ENCODE data around the gene PPP3CA. TPM values are rescaled to one million over a fixed set of nuclear protein-coding genes. Genes with fewer than 3 reads are reported as not detected.

PPP3CA gene
- total RNA-seq, 1 donor from 2014 or later = 38.4 TPM

DNA sequence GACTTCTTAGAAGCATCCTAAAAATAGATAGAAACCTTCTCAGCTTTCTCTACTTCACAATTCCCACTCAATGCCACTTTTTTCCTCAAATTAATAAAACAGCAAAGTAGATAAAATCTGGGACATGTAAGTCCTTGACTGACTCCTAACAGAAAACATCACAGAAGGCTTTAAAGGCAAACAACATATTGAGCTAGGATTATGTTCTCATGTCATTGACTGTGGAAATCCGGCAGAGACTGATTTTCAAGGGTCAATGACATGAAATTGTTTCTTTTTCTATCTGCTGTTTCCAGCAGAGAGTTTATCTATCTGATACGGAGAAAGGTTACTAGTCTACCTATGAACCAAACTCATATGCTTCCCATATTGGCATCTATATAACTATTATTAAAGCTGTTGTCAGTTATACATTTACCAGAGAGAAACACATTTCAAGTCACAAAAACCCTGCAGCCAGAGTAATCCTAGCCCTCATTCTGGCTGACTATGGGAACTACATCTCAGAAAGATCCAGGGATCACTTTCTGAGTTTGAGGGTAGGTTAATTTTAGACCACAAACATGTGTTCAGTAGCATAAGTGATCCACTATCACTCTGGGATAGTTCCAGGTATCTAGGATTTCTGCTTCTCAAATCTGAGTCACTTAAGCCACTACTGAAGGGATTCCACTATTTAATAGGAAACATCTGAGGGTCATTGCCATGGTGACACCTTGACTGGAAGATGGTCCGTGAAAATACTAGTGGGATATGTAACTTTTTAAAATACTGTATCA is 147.6 kb downstream of the PPP3CA start:
- Histone ChIP-seq H3K4me2 (no peak overlapping the region), H3K36me3 (no peaks in the 10 kb centered on the region), H3K27ac (no peak overlapping the region)

DNA sequence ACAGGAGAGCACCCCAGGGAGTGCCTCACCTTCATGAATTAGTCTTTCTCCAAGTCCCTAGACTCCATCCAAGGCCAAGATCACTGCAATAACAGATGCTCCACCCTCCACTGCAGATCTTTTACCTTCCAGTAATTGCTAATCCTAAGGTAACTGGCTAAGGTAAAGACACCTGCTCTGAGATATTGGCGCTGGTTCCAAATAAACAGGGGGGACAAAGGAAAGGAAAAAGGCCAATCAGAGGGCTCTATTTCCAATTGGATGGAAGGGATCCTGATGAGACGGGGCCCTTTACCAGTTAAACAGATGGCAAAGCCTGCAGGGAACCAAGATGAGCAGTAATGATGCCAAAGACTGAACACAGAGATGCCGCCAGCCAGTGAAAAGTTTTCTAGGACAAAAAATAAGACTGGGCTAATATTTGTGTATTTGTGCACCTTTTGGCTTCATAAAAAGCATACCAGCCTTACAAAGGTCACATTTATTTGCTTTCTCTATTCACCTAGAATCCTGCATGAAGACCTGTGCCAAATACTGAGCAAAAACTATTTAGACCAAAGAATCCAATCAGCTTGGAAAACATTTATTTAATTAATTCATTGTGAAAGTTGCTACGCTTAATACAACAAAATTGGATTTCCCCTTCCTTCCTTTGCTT is 148.5 kb downstream of the PPP3CA start:
- Mint-ChIP-seq H3K4me3 (no peak overlapping the region), H3K27me3 (ENCODE audit: insufficient read depth, low read depth) (no peaks in the 10 kb centered on the region), H3K36me3 (peaks cover 4% of the 10 kb centered on the region), H3K4me1 (peaks cover 14% of the 10 kb centered on the region), H3K9me3 (no peaks in the 10 kb centered on the region), H3K27ac (no peak overlapping the region)
- H3K27ac ChIP-seq = no peak overlapping the region
- H3K27me3 ChIP-seq = no peaks in the 10 kb centered on the region
- H3K4me3 ChIP-seq = no peak overlapping the region
- no peak overlapping the region for H3K4me2 ChIP-seq
- TF ChIP-seq EZH2phosphoT487 (IDR thresholded peaks at IDR 0.05) = no peak
- TF ChIP-seq EZH2 (IDR thresholded peaks at IDR 0.05) = no peak
- TF ChIP-seq, protein P1, sequence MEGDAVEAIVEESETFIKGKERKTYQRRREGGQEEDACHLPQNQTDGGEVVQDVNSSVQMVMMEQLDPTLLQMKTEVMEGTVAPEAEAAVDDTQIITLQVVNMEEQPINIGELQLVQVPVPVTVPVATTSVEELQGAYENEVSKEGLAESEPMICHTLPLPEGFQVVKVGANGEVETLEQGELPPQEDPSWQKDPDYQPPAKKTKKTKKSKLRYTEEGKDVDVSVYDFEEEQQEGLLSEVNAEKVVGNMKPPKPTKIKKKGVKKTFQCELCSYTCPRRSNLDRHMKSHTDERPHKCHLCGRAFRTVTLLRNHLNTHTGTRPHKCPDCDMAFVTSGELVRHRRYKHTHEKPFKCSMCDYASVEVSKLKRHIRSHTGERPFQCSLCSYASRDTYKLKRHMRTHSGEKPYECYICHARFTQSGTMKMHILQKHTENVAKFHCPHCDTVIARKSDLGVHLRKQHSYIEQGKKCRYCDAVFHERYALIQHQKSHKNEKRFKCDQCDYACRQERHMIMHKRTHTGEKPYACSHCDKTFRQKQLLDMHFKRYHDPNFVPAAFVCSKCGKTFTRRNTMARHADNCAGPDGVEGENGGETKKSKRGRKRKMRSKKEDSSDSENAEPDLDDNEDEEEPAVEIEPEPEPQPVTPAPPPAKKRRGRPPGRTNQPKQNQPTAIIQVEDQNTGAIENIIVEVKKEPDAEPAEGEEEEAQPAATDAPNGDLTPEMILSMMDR (IDR thresholded peaks at IDR 0.05) = no peak
- H3K4me1 ChIP-seq = no peaks in the 10 kb centered on the region
- no peaks in the 10 kb centered on the region for H3K36me3 ChIP-seq
- no peak overlapping the region for H3K9ac ChIP-seq
- DNase-seq (ENCODE audit: low spot score) = no peak
- H4K20me1 ChIP-seq (ENCODE audit: low read depth) = peaks cover 9% of the 10 kb centered on the region
- no peak overlapping the region for H2AFZ ChIP-seq (replicated peaks)
- peaks cover 3% of the 10 kb centered on the region for H3K79me2 ChIP-seq (ENCODE audit: low read depth)
- H3K9me3 ChIP-seq (ENCODE audit: low read depth) = no peaks in the 10 kb centered on the region
- H3F3A ChIP-seq (ENCODE audit: low read depth) = no peaks in the 10 kb centered on the region

More for the DNA sequence above, 147.6 kb downstream of the PPP3CA start:
- H4K20me1 ChIP-seq (ENCODE audit: low read depth) = peaks cover 9% of the 10 kb centered on the region
- no peak overlapping the region for H3K4me3 ChIP-seq
- H3K79me2 ChIP-seq (ENCODE audit: low read depth) = peaks cover 6% of the 10 kb centered on the region
- H3K36me3 Mint-ChIP-seq = peaks cover 4% of the 10 kb centered on the region
- TF ChIP-seq, protein P1 (IDR thresholded peaks at IDR 0.05) = no peak
- no peak for TF ChIP-seq EZH2 (IDR thresholded peaks at IDR 0.05)
- no peak for TF ChIP-seq EZH2phosphoT487 (IDR thresholded peaks at IDR 0.05)
- H3K4me1 ChIP-seq = no peaks in the 10 kb centered on the region
- H3K27me3 ChIP-seq = no peaks in the 10 kb centered on the region
- H3K9ac ChIP-seq = no peak overlapping the region
- H3K9me3 Mint-ChIP-seq = no peaks in the 10 kb centered on the region
- H3K27ac Mint-ChIP-seq = no peak overlapping the region
- no peaks in the 10 kb centered on the region for H3K27me3 Mint-ChIP-seq (ENCODE audit: insufficient read depth, low read depth)
- DNase-seq (ENCODE audit: low spot score) = no peak
- H3K4me1 Mint-ChIP-seq = peaks cover 14% of the 10 kb centered on the region
- no peaks in the 10 kb centered on the region for H3K9me3 ChIP-seq (ENCODE audit: low read depth)
- no peak overlapping the region for H2AFZ ChIP-seq (replicated peaks)
- H3F3A ChIP-seq (ENCODE audit: low read depth) = no peaks in the 10 kb centered on the region
- no peak overlapping the region for H3K4me3 Mint-ChIP-seq

DNA sequence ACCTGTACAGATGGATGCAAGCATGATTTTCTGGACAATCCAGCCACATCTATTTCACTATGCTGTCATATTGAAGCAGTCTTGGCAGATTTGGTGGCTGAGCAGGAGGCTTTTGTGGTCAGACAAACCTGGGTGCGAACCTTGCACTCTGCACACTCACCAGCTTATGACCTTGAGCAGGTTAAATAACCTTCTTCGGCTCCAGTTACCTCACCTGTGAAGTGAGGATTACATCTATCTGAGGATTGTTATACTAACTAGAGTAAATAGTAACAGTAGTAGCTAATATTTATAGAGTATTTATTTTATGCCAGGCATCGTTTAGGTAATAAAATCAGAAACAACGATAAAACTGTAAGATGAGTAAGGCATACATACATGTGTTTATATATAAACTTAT is 150.0 kb downstream of the PPP3CA start:
- Mint-ChIP-seq H3K27me3 (ENCODE audit: insufficient read depth, low read depth) (no peaks in the 10 kb centered on the region), H3K4me3 (no peak overlapping the region), H3K4me1 (peaks cover 18% of the 10 kb centered on the region), H3K9me3 (no peaks in the 10 kb centered on the region), H3K36me3 (peaks cover 4% of the 10 kb centered on the region), H3K27ac (no peak overlapping the region)
- H3K27me3 ChIP-seq = no peaks in the 10 kb centered on the region
- H3K27ac ChIP-seq = no peak overlapping the region
- H3F3A ChIP-seq (ENCODE audit: low read depth) = no peaks in the 10 kb centered on the region
- no peaks in the 10 kb centered on the region for H3K79me2 ChIP-seq (ENCODE audit: low read depth)
- H3K36me3 ChIP-seq = no peaks in the 10 kb centered on the region
- no peak for DNase-seq (ENCODE audit: low spot score)
- H3K9ac ChIP-seq = no peak overlapping the region
- H3K4me1 ChIP-seq = peaks cover 1% of the 10 kb centered on the region
- no peak overlapping the region for H3K4me2 ChIP-seq
- TF ChIP-seq EZH2phosphoT487 (IDR thresholded peaks at IDR 0.05) (no peak), EZH2 (IDR thresholded peaks at IDR 0.05) (no peak)
- TF ChIP-seq, protein P1 (IDR thresholded peaks at IDR 0.05) = no peak
- no peaks in the 10 kb centered on the region for H3K9me3 ChIP-seq (ENCODE audit: low read depth)
- no peak overlapping the region for H2AFZ ChIP-seq (replicated peaks)
- peaks cover 9% of the 10 kb centered on the region for H4K20me1 ChIP-seq (ENCODE audit: low read depth)
- H3K4me3 ChIP-seq = no peak overlapping the region

All from neural progenitor cell (in vitro differentiated cells).